GM12891 (cell line): ENCODE results near the gene KRT6C.

Experiments used
- POLR2A ChIP-seq: IDR thresholded peaks from 2 replicates; pipeline ENCODE4 v1.6.1; 2011; ENCODE audit warnings: low read depth, low read length, control low read depth
- POLR2AphosphoS5 ChIP-seq: IDR thresholded peaks from 2 replicates; pipeline ENCODE4 v1.6.1; 2011; ENCODE audit warnings: low read depth, low read length, control low read depth

DNA sequence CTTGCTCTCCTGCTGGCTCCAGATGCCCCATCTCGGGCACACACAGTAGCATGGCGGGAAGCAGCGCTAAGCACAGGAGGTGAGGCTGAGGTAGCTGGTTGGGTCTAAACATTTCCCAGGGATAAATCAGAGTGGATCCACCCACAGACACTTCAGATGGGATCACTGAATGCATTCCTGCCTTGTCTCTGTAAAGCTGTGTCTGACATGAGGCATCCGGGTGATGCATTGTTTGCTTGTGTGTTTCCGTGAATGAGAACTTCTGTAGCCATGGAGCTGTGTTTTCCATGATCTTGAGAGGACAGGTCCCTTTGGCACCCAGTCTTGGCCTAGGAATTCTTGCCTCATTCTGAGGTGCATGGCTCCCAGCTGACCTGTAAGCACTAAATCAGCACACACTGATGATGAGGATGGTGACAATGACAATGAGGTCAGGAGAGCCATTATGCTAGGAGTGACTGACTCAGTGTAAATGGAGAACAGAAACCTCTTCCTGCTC lies 32.7 kb downstream of the KRT6C start:
- no peak for TF ChIP-seq POLR2A
- TF ChIP-seq POLR2AphosphoS5: no peak
